Natural killer cell (primary cell): Measurements from ENCODE around the gene SPTBN4. TPM values are rescaled to one million over a fixed set of nuclear protein-coding genes. Genes with fewer than 3 reads are reported as not detected.

Experiments used
- ATAC-seq, 3 donors: fragments of 150-1000 bp in 2 of 3; fragments of 200-7000 bp in 1 of 3; cut with Tn5 transposase; 1 replicate in 1 of 3; 2 replicates in 2 of 3; pipeline ENCODE4 v1.10.0; 2021; ENCODE audit warnings: mild to moderate bottlenecking in 2 of 3, moderate library complexity in 2 of 3
- DNase-seq, 2 donors: peaks; one replicate each; pipeline versions ENCODE4 v3.0.0 to v3.0.0-alpha.2; 2013 to 2021; ENCODE audit warnings: mixed read lengths in 1 of 2
- H3K27ac ChIP-seq: one replicate; pipeline ENCODE4 v1.5.1; 2013; ENCODE audit warnings: mild to moderate bottlenecking, low read length
- H3K27me3 ChIP-seq: one replicate; pipeline ENCODE4 v1.6.1; 2013; ENCODE audit warnings: low read length; ENCODE audit not compliant: control insufficient read depth, insufficient read depth
- H3K36me3 ChIP-seq: one replicate; pipeline ENCODE4 v1.6.1; 2013; ENCODE audit warnings: low read length; ENCODE audit not compliant: control insufficient read depth, insufficient read depth
- H3K4me1 ChIP-seq: one replicate; pipeline ENCODE4 v1.6.1; 2013; ENCODE audit warnings: low read length; ENCODE audit not compliant: control insufficient read depth, insufficient read depth
- H3K4me3 ChIP-seq: one replicate; pipeline ENCODE4 v1.5.1; 2013; ENCODE audit warnings: low read length
- H3K9me3 ChIP-seq: one replicate; pipeline ENCODE4 v1.6.1; 2013; ENCODE audit warnings: low read length; ENCODE audit not compliant: control insufficient read depth, insufficient read depth
- H3K27ac Mint-ChIP-seq, 2 donors: one replicate each; pipeline ENCODE4 v1.8.0; 2022; ENCODE audit warnings: mild to moderate bottlenecking in 2 of 2, mixed read lengths in 2 of 2, moderate library complexity in 1 of 2
- H3K27me3 Mint-ChIP-seq, 2 donors: one replicate each; pipeline ENCODE4 v1.8.0; 2022; ENCODE audit warnings: low read depth in 2 of 2, mixed read lengths in 2 of 2
- H3K36me3 Mint-ChIP-seq: one replicate; pipeline ENCODE4 v1.8.0; 2022; ENCODE audit warnings: mixed read lengths
- H3K4me1 Mint-ChIP-seq, 2 donors: one replicate each; pipeline ENCODE4 v1.8.0; 2022; ENCODE audit warnings: mixed read lengths in 2 of 2
- H3K4me3 Mint-ChIP-seq: one replicate; pipeline ENCODE4 v1.8.0; 2022; ENCODE audit warnings: mild to moderate bottlenecking, moderate library complexity, mixed read lengths
- H3K9me3 Mint-ChIP-seq, 2 donors: one replicate each; pipeline ENCODE4 v1.8.0; 2022; ENCODE audit warnings: mixed read lengths in 2 of 2
- CTCF ChIP-seq: fragments of 200-600 bp; IDR thresholded peaks from one replicate; pipeline ENCODE4 v1.8.0; 2022; ENCODE audit warnings: antibody characterized with exemption
- WGBS: methylation state at CpG from one replicate; pipeline ENCODE4 v1.1.7; 2013; ENCODE audit warnings: missing lambda C conversion rate; ENCODE audit not compliant: insufficient coverage; 5-methylcytosine and 5-hydroxymethylcytosine counted together
- intact Hi-C: fragments of 100-400 bp; cut with micrococcal nuclease; formaldehyde crosslinking; loops from one replicate; pipeline ENCODE4 v1.14.2; 2022
- total RNA-seq, 4 donors: library from RNA; stranded (reverse); fragments of 120-200 nt in 1 of 4; gene quantifications; one replicate each; pipeline versions ENCODE4 v1.2.3 to v1.2.4, GENCODE V29; 2013 to 2022

SPTBN4 gene
- total RNA-seq, 3 donors from 2014 or later (not counting 1 experiment from before 2014, with no cell fraction given): 0.16 to 0.63 (median 0.31) TPM

- Mint-ChIP-seq H3K36me3 (no peaks in the 10 kb centered on the region), H3K4me1 (peaks cover 5 to 10% of the 10 kb centered on the region in 2 donors), H3K9me3 (no peaks in the 10 kb centered on the region), H3K4me3 (no peak overlapping the region), H3K27me3 (peaks cover 22 to 30% of the 10 kb centered on the region in 2 donors), H3K27ac (no peak overlapping the region)
- no peaks in the 10 kb centered on the region for H3K36me3 ChIP-seq
- no peak for TF ChIP-seq CTCF
- WGBS: 87% methylated on average over 7 of the region's 7 CpGs
- no peak overlapping the region for H3K27ac ChIP-seq
- intact Hi-C loops: no loop called here
- peaks cover 17% of the 10 kb centered on the region for H3K4me1 ChIP-seq
- H3K27me3 ChIP-seq: peaks cover 26% of the 10 kb centered on the region
- H3K9me3 ChIP-seq: no peaks in the 10 kb centered on the region
- ATAC-seq (no peak), DNase-seq (no peak)
- no peak overlapping the region for H3K4me3 ChIP-seq
Observed at GRCh38 chr19:40565355-40565754, 98.6 kb downstream of the SPTBN4 start.

GRCh38 chr19:40565910-40566495 is 99.2 kb downstream of the SPTBN4 start:
- Histone ChIP-seq H3K27me3 (peaks cover 22% of the 10 kb centered on the region), H3K4me3 (no peak overlapping the region), H3K36me3 (no peaks in the 10 kb centered on the region), H3K9me3 (no peaks in the 10 kb centered on the region), H3K27ac (no peak overlapping the region), H3K4me1 (peaks cover 22% of the 10 kb centered on the region)
- intact Hi-C loops: no loop called here
- no peaks in the 10 kb centered on the region for H3K36me3 Mint-ChIP-seq
- 85% methylated on average over 13 of the region's 14 CpGs for WGBS
- no peak for ATAC-seq
- H3K27me3 Mint-ChIP-seq: peaks cover 22 to 30% of the 10 kb centered on the region in 2 donors
- no peak overlapping the region for H3K4me3 Mint-ChIP-seq
- no peak overlapping the region for H3K27ac Mint-ChIP-seq
- peaks cover 10 to 17% of the 10 kb centered on the region in 2 donors for H3K4me1 Mint-ChIP-seq
- no peaks in the 10 kb centered on the region for H3K9me3 Mint-ChIP-seq
- no peak for TF ChIP-seq CTCF
- DNase-seq: no peak

- H3K4me1 Mint-ChIP-seq: peaks cover 12 to 14% of the 10 kb centered on the region in 2 donors
- Histone ChIP-seq H3K27ac (no peak overlapping the region), H3K27me3 (peaks cover 22% of the 10 kb centered on the region), H3K9me3 (no peaks in the 10 kb centered on the region), H3K4me1 (peaks cover 25% of the 10 kb centered on the region), H3K4me3 (no peak overlapping the region), H3K36me3 (no peaks in the 10 kb centered on the region)
- H3K27me3 Mint-ChIP-seq: peaks cover 15 to 25% of the 10 kb centered on the region in 2 donors
- intact Hi-C loops: no loop called here
- TF ChIP-seq CTCF: no peak
- DNase-seq (no peak), ATAC-seq (no peak)
- H3K36me3 Mint-ChIP-seq: no peaks in the 10 kb centered on the region
- no peak overlapping the region for H3K27ac Mint-ChIP-seq
- no peaks in the 10 kb centered on the region for H3K9me3 Mint-ChIP-seq
- 26% methylated on average over 19 of the region's 20 CpGs for WGBS
- H3K4me3 Mint-ChIP-seq: peak overlapping the region; percentile 52
Observed at GRCh38 chr19:40567040-40567749, 100.4 kb downstream of the SPTBN4 start.
